Common myeloid progenitor, CD34-positive (primary cell): ENCODE measurements around the gene NHERF2.

Source experiments
- CTCF ChIA-PET: fragments of 350-600 bp; sonication (Branson Sonifier 250); formaldehyde crosslinking; loops from one replicate; lab custom pipeline; 2021; ENCODE audit warnings: antibody characterized with exemption; lab: Charles Lee
- POLR2A ChIA-PET: fragments of 350-600 bp; sonication (Branson Sonifier 250); formaldehyde crosslinking; loops from one replicate; lab custom pipeline; 2021; ENCODE audit warnings: antibody characterized with exemption; lab: Charles Lee
- DNase-seq, 3 donors: peaks; one replicate each; pipeline versions ENCODE4 v3.0.0 to v3.0.0-alpha.2; 2013
- H3K27ac ChIP-seq, 2 experiments: 1 replicate in 1 of 2; 2 replicates in 1 of 2; pipeline ENCODE4 v1.7.0; 2013; ENCODE audit warnings: inconsistent platforms in 2 of 2, low read length in 2 of 2, mild to moderate bottlenecking in 2 of 2, low read depth in 1 of 2, moderate library complexity in 1 of 2; ENCODE audit not compliant: severe bottlenecking in 2 of 2, insufficient read depth in 1 of 2, poor library complexity in 1 of 2
- H3K27me3 ChIP-seq, 5 experiments: replicated peaks in 2 of 5; 1 replicate in 3 of 5; 2 replicates in 2 of 5; pipeline versions ENCODE4 v1.6.1 to v1.7.0; 2013; ENCODE audit warnings: low read length in 4 of 5, mild to moderate bottlenecking in 2 of 5, moderate library complexity in 2 of 5, inconsistent platforms in 1 of 5; ENCODE audit not compliant: insufficient read depth in 5 of 5, control insufficient read depth in 4 of 5
- H3K36me3 ChIP-seq, 4 experiments: 1 replicate in 2 of 4; 2 replicates in 2 of 4; pipeline versions ENCODE4 v1.6.1 to v1.7.0; 2013; ENCODE audit warnings: low read length in 3 of 4, control low read depth in 1 of 4, mild to moderate bottlenecking in 1 of 4; ENCODE audit not compliant: control insufficient read depth in 4 of 4, insufficient read depth in 4 of 4
- H3K4me1 ChIP-seq, 4 experiments: 1 replicate in 3 of 4; 2 replicates in 1 of 4; pipeline versions ENCODE4 v1.6.1 to v1.7.1; 2013; ENCODE audit warnings: low read length in 3 of 4, mild to moderate bottlenecking in 3 of 4, control low read depth in 1 of 4, inconsistent platforms in 1 of 4, moderate library complexity in 1 of 4; ENCODE audit not compliant: control insufficient read depth in 4 of 4, insufficient read depth in 4 of 4; ENCODE audit errors: control extremely low read depth in 1 of 4
- H3K4me3 ChIP-seq, 7 experiments: 1 replicate in 4 of 7; 2 replicates in 3 of 7; pipeline versions ENCODE4 v1.5.1 to v1.7.0; 2013; ENCODE audit warnings: mild to moderate bottlenecking in 7 of 7, low read length in 6 of 7, moderate library complexity in 6 of 7, inconsistent platforms in 2 of 7, low read depth in 2 of 7, control low read depth in 1 of 7; ENCODE audit not compliant: insufficient read depth in 4 of 7, control insufficient read depth in 1 of 7; ENCODE audit errors: extremely low read depth in 1 of 7
- H3K9me3 ChIP-seq, 5 experiments: 1 replicate in 4 of 5; 2 replicates in 1 of 5; pipeline versions ENCODE4 v1.6.1 to v1.7.1; 2013; ENCODE audit warnings: low read length in 4 of 5, mild to moderate bottlenecking in 2 of 5, inconsistent platforms in 1 of 5, low read depth in 1 of 5, moderate library complexity in 1 of 5; ENCODE audit not compliant: control insufficient read depth in 4 of 5, insufficient read depth in 2 of 5; ENCODE audit errors: control extremely low read depth in 1 of 5
- WGBS: methylation state at CpG from one replicate; pipeline ENCODE4 v1.1.5; 2013; ENCODE audit not compliant: insufficient coverage; 5-methylcytosine and 5-hydroxymethylcytosine counted together

NHERF2 gene

GRCh38 chr16:1997494-1998359 is 29.0 kb upstream of the NHERF2 start:
- ChIA-PET CTCF (interaction anchor here (1.2 to 3.3 kb wide), 4 partner anchors 7 to 22 kb away, joined by 4 to 23 read pairs (median 4); partner anchors contain the start of gene NPW), POLR2A (no interaction called here)
- Histone ChIP-seq H3K9me3 (no peaks in the 10 kb centered on the region), H3K36me3 (peaks cover 0 to 61% (median 49%) of the 10 kb centered on the region in 4 experiments), H3K4me3 (no peak overlapping the region), H3K4me1 (peaks cover 0 to 2% (median 0%) of the 10 kb centered on the region in 4 experiments), H3K27me3 (peaks cover 0 to 4% (median 0%) of the 10 kb centered on the region in 5 experiments), H3K27ac (no peak overlapping the region)
- DNase-seq = no peak
- 96% methylated on average over 20 of the region's 26 CpGs for WGBS

- peaks cover 0 to 2% (median under 1%) of the 10 kb centered on the region in 4 experiments for H3K4me1 ChIP-seq
- no peaks in the 10 kb centered on the region for H3K27me3 ChIP-seq
- H3K9me3 ChIP-seq = no peaks in the 10 kb centered on the region
- DNase-seq = no peak
- CTCF ChIA-PET = interaction anchor here (1.5 kb wide), 1 partner anchor 14 kb away, joined by 4 read pairs; no protein-coding TSS in a partner anchor
- peaks cover 0 to 68% (median 53%) of the 10 kb centered on the region in 4 experiments for H3K36me3 ChIP-seq
- WGBS = 98% methylated on average over 25 of the region's 27 CpGs
- H3K4me3 ChIP-seq = no peak overlapping the region
- POLR2A ChIA-PET = interaction anchor here (1.0 kb wide), 1 partner anchor 157 kb away, joined by 3 read pairs; the partner anchor contains the start of gene TRAF7
- H3K27ac ChIP-seq = no peak overlapping the region
Observed at GRCh38 chr16:1998360-1998835, 28.3 kb upstream of the NHERF2 start.

- Histone ChIP-seq H3K27me3 (no peaks in the 10 kb centered on the region), H3K4me3 (no peak overlapping the region), H3K4me1 (peaks cover 0 to 9% (median 6%) of the 10 kb centered on the region in 4 experiments), H3K27ac (no peak overlapping the region), H3K9me3 (no peaks in the 10 kb centered on the region), H3K36me3 (peaks cover 0 to 69% (median 54%) of the 10 kb centered on the region in 4 experiments)
- 97% methylated on average over 26 of the region's 39 CpGs for WGBS
- ChIA-PET POLR2A (interaction anchor here (1.0 kb wide), 1 partner anchor 156 kb away, joined by 3 read pairs; the partner anchor contains the start of gene TRAF7), CTCF (interaction anchor here (1.4 to 1.5 kb wide), 2 partner anchors 14 to 156 kb away, joined by 3 to 4 read pairs; partner anchors contain the start of gene TRAF7)
- DNase-seq = no peak
Observed at GRCh38 chr16:1998852-1999801, 27.6 kb upstream of the NHERF2 start.

- ChIA-PET CTCF (interaction anchor here (1.4 kb wide), 1 partner anchor 155 kb away, joined by 3 read pairs; the partner anchor contains the start of gene TRAF7), POLR2A (no interaction called here)
- Histone ChIP-seq H3K4me1 (peaks cover 0 to 17% (median 14%) of the 10 kb centered on the region in 4 experiments), H3K36me3 (peaks cover 0 to 69% (median 54%) of the 10 kb centered on the region in 4 experiments), H3K4me3 (no peak overlapping the region), H3K9me3 (no peaks in the 10 kb centered on the region), H3K27ac (no peak overlapping the region), H3K27me3 (no peaks in the 10 kb centered on the region)
- WGBS = 97% methylated on average over 20 of the region's 28 CpGs
- no peak for DNase-seq
Observed at GRCh38 chr16:1999866-2000514, 26.7 kb upstream of the NHERF2 start.

GRCh38 chr16:2001035-2001434 is 25.7 kb upstream of the NHERF2 start:
- H3K27me3 ChIP-seq = no peaks in the 10 kb centered on the region
- no peak overlapping the region for H3K4me3 ChIP-seq
- no peak for DNase-seq
- ChIA-PET POLR2A (no interaction called here), CTCF (interaction anchor here (0.6 to 1.6 kb wide), 4 partner anchors 15 to 154 kb away, joined by 3 to 4 read pairs (median 4); partner anchors contain the start of genes NTHL1, TRAF7 and TSC2)
- peaks cover 0 to 28% (median 25%) of the 10 kb centered on the region in 4 experiments for H3K4me1 ChIP-seq
- WGBS = 96% methylated on average over 11 of the region's 19 CpGs
- H3K9me3 ChIP-seq = no peaks in the 10 kb centered on the region
- no peak overlapping the region for H3K27ac ChIP-seq
- H3K36me3 ChIP-seq = peaks cover 0 to 69% (median 56%) of the 10 kb centered on the region in 4 experiments
